IPS-NIHi11 (cell line): Measurements from ENCODE around the gene S100A8.
A peak's percentile ranks its signal among the peaks of the same experiment; 100 is the strongest.
"Not testable (repeated sequence)": the region's sequence is repeated elsewhere in the genome, so short reads cannot be mapped to it uniquely, and the experiment has no call there.

Source experiments
- DNase-seq: peaks from one replicate; pipeline ENCODE4 v3.0.0; 2012; ENCODE audit warnings: mixed read lengths, low spot score

The S100A8 gene

DNA sequence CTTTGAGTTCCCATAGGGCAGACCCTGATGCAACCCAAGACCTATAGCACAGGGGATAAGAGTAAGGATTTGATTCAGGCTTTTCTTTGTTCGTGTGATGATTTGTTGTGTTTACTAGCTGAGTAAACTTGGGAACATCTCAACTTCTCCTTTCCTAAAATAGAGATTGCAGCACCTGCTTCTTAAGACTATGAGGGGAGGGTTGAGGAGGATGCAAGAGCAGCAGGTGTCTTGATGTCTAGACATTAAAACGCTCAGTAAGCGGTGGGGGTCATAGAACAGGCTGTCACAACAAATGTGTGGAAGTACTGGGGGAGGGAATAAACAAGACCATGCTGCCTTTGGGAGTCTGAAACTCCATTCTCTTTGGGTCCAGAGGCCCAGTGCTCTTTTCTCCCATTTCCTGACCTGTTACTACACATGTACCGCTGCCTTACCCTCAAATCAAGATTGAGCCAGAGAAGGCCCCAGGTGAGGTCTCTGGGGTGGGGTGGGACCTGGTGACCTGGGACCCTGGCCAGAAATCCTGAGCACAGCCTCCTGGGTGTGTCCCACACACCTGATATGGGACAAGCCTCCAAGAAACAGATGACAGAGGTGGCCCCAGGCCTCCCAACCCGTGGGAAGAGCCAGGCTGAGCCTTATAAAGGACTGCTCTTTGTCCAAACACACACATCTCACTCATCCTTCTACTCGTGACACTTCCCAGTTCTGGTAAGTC, 25.1 kb upstream of the S100A8 start, which contains the start of gene S100A7A:
TSS of gene S100A7A (plus strand) at position 671 of the 721 bp plus-strand sequence. CDS start 1,563 bp downstream, outside the sequence.
- DNase-seq, result no peak

DNA sequence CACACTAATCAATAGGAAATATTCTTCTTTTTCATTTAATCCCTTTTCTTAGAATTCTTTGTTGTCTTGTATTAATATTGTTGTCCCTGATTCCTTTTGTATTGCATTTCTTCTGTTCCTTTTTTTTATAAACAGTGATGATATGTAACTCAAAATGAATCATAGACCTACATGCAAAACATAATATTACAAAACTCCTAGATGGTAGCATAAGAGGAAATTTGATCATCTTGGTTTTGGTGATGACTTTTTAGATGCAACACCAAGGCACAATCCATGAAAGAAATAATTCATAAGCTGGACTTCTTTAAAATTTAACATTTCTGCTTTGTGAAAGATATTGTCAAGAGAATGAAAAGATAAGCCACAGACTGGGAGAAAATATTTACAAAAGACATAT, 23.1 kb upstream of the S100A8 start:
- DNase-seq, result not testable (repeated sequence)

DNA sequence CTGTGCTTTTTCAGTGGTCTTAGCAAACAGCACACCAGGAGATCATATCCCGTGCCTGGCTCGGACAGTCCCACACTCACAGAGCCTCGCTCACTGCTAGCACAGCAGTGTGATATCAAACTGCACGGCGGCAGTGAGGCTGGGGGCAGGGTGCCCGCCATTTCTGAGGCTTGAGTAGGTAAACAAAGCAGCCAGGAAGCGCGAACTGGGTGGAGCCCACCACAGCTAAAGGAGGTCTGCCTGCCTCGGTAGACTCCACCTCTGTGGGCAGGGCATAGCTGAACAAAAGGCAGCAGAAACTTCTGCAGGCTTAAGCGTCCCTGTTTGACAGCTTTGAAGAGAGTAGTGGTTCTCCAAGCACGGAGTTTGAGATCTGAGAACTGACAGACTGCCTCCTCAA, 16.4 kb upstream of the S100A8 start:
- not testable (repeated sequence) for DNase-seq

DNA sequence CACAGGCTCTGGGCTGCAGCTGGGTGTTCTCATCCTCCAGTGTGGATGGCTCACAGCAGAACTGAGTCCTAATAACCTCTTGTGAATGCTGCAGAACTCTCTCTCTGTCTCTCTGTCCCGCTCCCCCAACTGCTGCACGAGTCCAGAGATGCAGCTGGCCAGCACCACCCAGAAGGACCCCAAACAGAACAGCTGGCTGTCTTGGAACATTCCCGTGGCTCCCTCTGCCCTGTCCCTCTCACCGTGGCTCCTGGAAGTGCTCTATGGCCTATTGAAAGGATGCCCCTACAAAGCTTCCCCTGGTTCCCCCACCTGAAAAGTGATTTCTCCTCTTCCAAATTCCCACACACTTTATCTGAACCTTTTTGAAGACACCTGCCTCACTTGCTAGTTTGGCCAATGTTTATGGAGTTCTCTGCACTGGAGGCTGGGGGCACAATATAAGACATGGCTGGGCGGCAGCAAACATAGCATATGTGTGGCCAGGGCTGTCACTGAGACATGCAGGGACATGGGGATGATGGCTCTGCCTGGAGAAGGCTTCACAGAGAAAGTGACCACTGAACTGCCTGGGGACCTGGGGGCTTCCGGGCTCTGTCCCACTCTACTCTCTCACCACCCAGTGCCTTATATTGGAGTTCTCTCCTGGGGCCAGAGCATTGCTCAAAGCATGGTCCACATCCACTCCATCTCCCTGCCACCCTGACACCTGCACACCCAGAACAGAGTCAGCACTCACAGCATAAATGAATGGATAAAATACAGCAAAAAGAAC, 15.1 kb upstream of the S100A8 start:
- not testable (repeated sequence) for DNase-seq

DNA sequence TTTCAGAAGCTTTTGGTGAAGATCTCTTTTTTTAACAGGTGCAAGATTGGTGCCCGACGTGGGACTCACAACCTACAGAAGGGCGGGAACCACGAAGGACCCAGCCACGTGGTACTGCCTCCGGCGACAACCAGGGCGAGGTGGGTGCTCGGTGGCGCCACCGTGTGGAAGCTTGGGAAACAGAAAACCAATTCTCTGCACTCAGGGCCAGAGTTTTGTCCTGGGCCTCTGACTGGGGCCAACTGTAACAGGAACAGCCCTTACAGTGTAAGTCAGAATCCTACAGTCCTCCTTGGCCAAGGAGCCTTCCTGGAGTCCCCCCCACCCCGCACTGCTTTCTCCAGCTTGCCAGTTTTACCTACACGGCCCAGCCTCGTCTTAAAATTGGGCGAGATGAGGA, 13.9 kb upstream of the S100A8 start:
- peak; percentile 86 for DNase-seq

DNA sequence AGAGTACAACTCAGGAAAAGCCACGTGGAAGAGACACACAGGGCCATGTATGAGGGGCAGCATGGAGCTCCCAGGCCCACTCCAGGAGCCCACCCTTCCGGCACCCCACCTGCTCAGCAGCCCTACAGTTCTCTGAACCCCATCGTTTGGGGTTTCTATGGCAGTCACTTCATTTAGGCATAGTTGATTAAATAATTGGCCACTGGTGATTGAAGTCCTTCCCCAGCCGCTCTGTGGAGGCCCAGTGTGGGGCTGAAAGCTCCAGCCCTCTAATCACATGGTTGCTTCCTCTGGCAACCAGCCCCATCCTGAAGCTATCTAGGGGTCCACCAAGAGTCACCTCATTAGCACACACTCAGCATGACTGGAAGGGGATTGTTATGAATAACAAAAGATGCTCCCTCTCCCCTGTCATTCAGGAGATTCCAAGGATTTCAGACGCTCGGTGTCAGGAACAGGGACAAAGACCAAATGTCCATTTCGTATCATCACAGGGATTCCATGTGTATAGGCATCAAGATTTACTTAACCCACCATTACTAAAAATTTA, 13.3 kb upstream of the S100A8 start:
- no peak for DNase-seq

DNA sequence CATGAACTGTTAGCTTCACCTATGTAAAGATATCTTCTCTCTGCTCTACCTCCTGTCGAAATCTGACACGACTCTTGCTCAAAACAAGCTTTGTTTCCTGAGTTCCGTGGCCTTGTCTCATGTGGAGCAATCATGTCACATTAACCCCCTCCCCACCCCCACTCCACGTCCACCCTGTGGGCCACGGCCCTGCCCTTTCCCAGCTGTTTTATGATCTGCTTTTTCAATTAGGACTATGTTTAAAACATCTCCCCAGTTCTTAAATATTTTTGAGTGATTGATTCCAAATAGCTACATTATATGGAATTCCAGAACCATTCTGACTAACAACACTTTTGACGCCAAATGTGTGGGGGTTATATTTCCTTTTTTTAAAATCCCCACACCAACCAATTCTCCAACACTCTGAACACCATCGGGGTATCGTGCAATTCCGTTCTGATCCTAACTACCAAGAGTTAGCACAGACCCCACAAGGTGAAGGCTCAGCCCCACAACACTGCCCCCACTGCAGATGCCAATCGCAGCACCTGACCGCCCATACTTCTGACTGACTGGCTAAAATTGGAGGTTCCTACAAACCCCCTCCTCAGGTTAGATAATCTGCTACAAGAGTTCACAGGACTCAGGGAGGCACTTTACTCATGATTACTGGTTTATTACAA, 12.7 kb upstream of the S100A8 start:
- no peak for DNase-seq

DNA sequence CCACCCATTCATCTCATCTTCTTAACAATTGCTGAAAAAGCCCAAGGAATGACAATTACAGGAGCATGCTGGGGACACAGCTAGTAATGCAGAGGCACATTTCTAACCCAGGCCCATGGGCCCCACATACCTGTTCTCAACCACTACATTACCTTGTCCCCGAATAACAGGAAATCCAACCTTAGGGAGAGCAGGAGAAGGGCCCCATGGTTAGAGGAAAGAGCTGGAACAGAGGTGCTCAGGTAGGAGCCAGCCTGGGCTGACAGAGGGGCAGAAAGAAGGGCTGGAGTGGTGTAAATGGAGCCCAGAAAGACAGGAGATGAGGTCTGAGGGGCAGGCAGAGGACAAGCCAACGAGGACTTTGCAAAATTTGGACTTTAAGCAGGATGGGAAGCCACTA, 11.4 kb upstream of the S100A8 start:
- DNase-seq, result no peak

DNA sequence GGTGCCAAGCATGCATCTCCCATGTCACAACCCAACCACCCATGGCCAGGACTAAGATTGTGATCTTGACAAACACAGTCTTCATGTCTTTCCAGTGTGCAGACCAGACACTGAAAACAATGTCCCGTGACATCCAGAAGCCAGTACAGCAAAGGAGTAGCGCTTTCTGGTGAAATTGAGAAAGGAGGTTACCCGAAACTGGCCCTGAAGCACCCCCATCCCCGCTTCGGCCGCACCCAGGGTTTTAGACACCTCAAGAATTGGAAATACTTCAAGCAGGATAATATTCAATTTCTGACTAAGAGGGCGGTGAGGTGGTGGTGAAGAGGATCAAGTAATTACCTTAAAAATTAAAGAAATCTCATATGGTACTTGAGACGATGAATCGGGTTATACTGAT, 10.6 kb upstream of the S100A8 start:
- DNase-seq, result no peak

DNA sequence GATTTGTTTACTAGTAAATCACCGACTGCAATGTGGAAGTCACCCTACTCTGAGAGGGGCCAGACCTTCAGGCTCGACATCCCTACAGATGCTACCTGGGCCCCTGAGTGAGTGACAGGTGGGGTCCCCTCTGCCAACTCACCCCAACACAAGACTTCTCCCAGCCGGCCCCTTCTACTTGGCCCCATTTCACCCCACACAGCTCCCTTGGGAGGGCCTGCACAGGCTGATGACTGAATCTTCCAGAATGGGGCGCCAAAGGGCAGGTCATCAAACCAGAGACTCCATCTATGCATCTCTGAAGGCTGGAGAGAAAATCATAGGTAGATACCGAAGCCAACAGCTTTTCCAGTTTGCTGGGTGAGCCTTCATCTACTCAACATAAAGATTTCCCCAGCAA, 9.4 kb upstream of the S100A8 start:
- DNase-seq, result peak; percentile 43

DNA sequence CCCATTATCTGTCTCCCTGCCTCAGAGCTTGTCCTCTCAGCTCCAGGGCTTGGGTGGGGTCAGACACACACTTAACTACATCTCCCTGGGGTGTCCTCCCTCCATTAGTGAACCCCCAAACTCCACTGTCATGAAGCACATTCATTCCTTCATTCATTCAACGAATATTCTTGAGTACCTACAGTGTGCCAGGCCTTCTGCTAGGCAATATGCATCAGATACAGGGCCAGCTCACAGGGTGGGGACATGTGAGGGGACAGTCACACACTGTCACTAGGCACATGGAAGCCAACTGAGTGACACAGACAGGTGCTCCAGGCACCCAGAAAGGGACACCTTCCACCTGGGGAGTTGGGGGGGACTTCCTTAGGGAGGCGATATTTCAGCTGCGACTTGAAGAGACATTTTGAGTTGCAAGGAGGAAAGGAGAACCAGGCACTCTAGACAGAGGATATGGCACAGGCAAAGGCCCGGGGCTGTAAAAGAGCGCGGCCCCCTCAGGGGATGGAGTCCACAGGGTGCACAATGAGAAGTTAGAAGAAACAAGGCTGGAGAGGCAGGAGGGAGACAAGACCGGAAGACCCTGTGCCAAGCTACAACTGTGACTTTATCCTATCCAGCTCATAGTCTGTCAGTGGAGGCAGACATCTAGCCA, 8.7 kb upstream of the S100A8 start:
- DNase-seq, result no peak

DNA sequence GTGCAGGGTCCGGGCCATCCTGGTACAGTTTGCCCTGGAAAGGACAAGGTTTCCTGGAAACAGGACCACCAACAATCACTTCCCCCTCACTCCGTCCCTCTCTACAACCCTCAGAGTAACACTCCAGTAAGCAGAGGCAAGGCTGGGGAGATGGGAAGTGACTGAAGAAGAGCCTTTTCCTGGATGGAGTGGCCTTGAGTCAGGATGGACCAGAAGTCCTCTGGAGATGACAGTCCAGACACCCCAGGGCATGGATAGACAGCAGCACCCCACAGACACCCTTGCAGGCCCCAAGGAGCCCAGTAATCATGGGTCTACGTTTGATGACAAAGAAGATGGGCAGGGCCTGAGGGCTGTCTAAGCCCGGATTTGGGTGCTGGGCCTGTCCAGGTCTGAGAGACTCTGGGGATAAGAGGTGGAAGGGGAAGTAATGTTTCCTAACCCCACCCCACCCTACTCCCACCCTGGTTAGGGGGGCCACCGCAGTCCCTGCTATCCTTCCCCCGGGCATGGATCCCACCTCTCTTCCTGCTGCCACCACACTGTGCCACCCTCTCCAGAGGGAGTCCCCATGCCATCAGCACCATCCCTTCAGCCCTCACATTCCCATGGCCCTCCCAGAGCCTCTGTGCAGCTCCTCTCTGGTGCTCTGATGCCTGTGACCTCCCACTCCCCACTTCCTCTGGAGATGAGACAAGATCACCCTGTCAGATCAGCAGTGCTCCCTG, 7.2 kb upstream of the S100A8 start:
- no peak for DNase-seq

DNA sequence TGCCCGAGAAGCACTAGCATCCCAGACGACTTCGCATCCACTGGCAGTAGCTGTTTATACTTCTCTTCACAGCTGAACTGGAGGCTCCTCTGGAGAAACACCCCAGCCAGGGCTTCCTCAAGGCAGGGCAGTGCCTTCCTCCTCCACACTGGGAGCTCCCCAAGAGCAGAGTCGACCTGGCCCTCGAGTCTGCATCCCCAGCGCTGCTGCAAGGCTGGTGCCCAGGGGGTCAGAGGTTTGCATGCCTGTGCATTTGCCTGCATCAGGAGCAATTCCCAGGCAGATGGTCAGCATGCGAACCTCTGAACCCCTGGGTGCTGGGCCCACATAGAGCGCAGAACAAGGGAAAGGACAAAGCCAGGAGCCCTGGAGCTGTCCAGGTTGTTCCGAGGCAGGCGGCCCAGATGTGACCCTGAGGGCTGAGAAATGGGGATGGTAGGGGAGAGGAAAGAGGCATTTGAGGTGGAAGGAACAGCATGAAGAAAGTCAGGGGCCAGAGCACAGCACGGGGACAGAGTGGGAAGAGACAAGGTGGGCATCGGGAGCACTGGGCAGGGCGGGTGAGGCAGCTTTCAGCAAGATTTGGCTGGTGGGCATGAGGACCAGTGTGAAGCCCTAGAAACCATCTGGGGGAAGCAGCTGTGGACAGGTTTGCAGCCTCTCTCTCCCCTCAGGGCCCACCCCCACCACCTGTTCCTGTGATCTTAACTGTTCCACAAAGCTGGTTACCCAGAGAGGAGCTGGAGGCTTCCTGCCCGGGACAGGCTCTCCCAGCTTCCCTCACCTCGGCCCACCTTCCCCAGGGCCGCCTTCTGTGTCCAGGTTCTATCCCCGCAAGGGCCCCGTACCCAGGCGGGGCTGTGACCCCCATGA, 6.4 kb upstream of the S100A8 start:
- DNase-seq, result no peak

DNA sequence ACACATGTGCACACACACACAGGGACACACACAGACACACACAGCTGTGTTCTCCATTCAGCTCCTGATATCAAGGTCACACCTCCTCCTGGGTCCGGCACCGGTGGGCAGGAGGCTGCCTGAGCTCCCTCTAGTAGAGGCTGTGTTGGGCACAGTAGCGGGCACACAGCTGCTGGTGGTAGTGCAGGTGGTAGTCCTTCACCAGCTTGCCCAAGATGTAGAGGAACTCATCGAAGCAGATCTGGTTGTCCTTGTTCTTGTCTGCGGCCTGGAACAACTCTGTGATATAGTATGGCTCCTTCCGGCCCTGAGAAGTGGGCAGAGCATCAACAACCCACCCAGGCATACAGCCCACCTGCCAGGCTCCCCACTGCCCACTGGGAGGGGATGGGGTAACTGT, 5.6 kb upstream of the S100A8 start:
- no peak for DNase-seq

DNA sequence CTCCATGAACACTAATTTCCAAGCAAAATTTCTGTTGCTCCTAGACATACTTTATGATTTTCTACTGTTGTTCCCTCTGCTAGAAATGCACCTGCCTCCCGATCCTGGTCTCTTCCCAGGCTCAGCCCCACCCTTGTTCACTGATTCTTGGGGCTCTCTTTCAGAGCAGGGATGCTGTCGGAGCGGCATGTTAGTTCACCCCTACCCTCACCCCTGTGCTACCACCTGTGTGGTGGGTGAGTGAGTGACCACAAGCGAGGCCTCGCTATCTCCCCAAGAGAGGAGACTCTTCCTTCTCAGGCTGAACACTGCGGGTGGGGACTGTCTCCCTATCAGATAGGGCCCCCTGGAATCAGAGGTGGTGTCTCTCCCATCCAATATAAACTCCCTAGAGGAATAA, 4.9 kb upstream of the S100A8 start:
- DNase-seq, result no peak

DNA sequence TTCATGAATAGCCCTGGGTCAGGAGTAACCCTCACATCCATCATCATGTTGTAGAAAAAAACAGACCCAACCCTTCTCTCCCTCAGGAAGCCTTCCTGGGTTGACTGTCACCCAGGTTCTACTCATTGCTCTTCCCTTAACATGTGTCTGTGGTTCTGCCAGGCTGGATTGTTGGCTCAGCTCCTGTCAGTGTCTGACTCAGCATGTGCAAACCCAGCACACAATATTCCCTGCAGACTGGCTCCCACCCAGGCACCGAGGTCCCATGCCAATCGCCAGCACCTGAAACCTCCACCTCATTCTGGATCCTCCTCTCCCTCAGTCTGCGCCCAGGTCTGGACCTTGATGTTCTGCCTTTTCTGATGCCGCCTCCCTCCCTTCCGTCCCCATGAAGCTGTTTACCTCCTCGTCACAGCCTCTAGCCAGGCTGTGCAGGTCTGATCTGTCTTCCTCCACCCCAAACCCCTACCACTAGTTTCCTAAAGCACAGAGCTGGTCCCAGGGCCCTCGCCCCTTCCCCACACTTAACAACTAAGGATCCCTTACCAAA, 4.3 kb upstream of the S100A8 start:
- DNase-seq, result no peak

DNA sequence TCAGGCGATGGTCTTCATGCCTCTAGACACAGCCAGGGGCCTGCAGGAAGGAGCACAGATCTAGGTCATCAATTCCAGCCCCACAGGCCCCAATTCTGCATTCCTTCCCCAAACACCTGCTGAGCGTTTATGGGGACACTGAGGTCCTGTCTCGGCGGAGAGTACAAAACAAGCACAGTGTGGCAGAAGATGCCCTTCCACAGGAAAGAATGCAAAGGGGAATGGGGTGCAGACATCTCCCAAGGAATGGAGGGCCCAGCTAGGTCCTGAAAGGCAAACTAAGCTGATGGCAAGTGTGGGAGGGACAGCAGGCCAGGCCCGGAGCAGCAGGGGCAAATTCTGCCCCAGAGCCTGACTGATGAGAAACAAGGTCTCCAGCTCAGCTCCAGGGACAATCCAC, 3.5 kb upstream of the S100A8 start:
- no peak for DNase-seq

DNA sequence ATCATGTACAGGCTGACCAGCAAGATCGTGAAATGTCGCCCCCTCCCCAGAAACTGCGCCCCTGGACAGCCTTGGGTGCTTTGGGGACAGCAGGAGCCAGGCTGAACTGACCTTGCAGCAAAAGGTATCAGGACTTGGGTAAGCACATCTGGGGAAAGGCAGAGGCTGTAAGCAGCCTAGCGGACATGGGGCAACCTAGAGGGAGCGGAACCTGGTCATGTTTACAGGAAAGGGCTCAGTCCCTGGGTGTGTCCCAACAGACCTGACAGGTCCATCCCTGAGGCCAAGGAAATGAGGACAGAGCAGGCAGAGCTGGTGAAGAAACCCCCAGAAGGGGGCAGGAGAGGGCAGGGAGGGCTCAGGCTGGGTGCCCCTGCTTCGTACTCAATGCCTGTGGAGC, 3.1 kb upstream of the S100A8 start:
- peak; percentile 66 for DNase-seq

DNA sequence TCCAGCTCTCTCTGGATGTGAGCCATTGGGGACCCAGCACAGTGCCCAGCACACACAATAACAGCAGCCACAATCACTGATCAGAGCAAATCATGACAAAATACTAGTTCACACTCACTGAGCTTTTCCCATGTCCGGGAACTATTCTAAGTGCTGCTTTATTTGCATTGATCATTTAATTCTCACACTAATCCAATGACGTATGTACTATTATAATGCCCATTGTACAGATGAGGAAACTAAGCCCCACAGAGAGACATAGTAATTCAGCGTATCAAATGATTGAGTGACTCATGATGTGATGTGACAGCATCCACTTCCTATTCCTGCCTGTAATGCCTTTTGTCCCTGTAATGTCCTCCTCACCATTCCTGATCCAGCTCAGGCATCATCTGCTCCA, 1.9 kb upstream of the S100A8 start:
- DNase-seq, result no peak

DNA sequence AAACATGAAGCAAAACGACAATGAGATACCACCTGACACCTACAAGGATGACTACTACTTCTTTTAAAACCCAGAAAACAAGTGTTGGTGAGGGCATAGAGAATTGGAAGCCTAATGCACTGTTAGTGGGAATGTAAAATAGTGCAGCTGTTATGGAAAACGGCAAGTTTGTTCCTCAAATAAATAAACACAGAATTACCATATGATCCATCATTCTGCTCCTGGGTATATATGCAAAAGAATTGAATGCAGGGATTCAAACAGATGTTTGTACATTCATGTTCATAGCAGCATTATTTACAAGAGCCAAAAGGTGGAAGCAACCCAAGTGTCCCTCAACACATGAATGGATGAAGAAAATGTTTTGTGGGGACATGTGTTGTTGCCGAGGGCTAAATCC, 1.4 kb upstream of the S100A8 start:
- no peak for DNase-seq
